Left lung (tissue), 10 donors: ENCODE data around the gene PSPN. TPM values are rescaled to one million over a fixed set of nuclear protein-coding genes. Genes with fewer than 3 reads are reported as not detected.

Experiments
- ATAC-seq: fragments of 200-7000 bp; cut with Tn5 transposase; one replicate; pipeline ENCODE4 v1.9.1; 2020; ENCODE audit warnings: moderate library complexity
- DNase-seq, 4 donors: peaks; one replicate each; pipeline ENCODE4 v3.0.0-alpha.2; 2013 to 2020
- H3K27ac ChIP-seq, 2 donors: fragments of 200-600 bp; sonication (generic) in 1 of 2; one replicate each; pipeline versions ENCODE4 v1.5.0 to v1.8.0; 2020 to 2021
- H3K27me3 ChIP-seq, 2 donors: fragments of 200-600 bp; sonication (generic) in 1 of 2; one replicate each; pipeline versions ENCODE4 v1.5.0 to v1.8.0; 2020 to 2021
- H3K36me3 ChIP-seq, 2 donors: fragments of 200-600 bp; sonication (generic) in 1 of 2; one replicate each; pipeline versions ENCODE4 v1.5.0 to v1.8.0; 2020 to 2021
- H3K4me1 ChIP-seq, 2 donors: fragments of 200-600 bp; one replicate each; pipeline ENCODE4 v1.8.0; 2021
- H3K4me3 ChIP-seq, 2 donors: fragments of 200-600 bp; sonication (generic) in 1 of 2; one replicate each; pipeline versions ENCODE4 v1.5.0 to v1.8.0; 2020 to 2021; ENCODE audit warnings: mild to moderate bottlenecking in 1 of 2
- H3K9me3 ChIP-seq, 2 donors: fragments of 200-600 bp; sonication (generic) in 1 of 2; one replicate each; pipeline versions ENCODE4 v1.5.0 to v1.8.0; 2020 to 2021
- intact Hi-C, 2 donors: fragments of 100-400 bp; cut with DNase I; formaldehyde crosslinking; loops; one replicate each; pipeline versions ENCODE4 v1.11.2 to v1.14.2; 2022
- polyA plus RNA-seq, 6 donors: library from polyadenylated mRNA; unstranded; fragments of 120-200 nt; gene quantifications; one replicate each; pipeline ENCODE4 v1.2.1, GENCODE V29; 2013; ENCODE audit not compliant: insufficient read length in 6 of 6
- total RNA-seq, 2 donors: library from RNA; stranded (reverse); fragmentation: NEBNext Ultra II Directional; extraction: Animal tissue kit (Norgen Biotek cat#: 25700); gene quantifications; one replicate each; pipeline ENCODE4 v1.2.1, GENCODE V29; 2021
- TF ChIP-seq, protein P1 (sequence below), 2 donors: fragments of 200-600 bp; sonication (generic) in 1 of 2; IDR thresholded peaks; one replicate each; pipeline versions ENCODE4 v1.5.0 to v1.8.0; 2021; ENCODE audit warnings: antibody characterized with exemption in 2 of 2
- donor health status: DM: no; HTN: yes; CAD: no.
- donor health status: DM: no; HTN: no; CAD: no.

The PSPN gene
- total and polyA plus RNA-seq, 8 donors = 1.8 to 2.7 (median 2.3) TPM

- Histone ChIP-seq H3K4me1 (peaks cover 0 to 18% of the 10 kb centered on the region in 2 donors), H3K4me3 (no peak overlapping the region), H3K9me3 (no peaks in the 10 kb centered on the region), H3K36me3 (peaks cover 0 to 87% of the 10 kb centered on the region in 2 donors), H3K27me3 (no peaks in the 10 kb centered on the region), H3K27ac (no peak overlapping the region)
- intact Hi-C loops = no loop called here
- no peak for ATAC-seq
- TF ChIP-seq, protein P1, sequence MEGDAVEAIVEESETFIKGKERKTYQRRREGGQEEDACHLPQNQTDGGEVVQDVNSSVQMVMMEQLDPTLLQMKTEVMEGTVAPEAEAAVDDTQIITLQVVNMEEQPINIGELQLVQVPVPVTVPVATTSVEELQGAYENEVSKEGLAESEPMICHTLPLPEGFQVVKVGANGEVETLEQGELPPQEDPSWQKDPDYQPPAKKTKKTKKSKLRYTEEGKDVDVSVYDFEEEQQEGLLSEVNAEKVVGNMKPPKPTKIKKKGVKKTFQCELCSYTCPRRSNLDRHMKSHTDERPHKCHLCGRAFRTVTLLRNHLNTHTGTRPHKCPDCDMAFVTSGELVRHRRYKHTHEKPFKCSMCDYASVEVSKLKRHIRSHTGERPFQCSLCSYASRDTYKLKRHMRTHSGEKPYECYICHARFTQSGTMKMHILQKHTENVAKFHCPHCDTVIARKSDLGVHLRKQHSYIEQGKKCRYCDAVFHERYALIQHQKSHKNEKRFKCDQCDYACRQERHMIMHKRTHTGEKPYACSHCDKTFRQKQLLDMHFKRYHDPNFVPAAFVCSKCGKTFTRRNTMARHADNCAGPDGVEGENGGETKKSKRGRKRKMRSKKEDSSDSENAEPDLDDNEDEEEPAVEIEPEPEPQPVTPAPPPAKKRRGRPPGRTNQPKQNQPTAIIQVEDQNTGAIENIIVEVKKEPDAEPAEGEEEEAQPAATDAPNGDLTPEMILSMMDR (IDR thresholded peaks at IDR 0.05) = no peak
- no peak for DNase-seq
Measured at GRCh38 chr19:6416658-6417405, 41.1 kb upstream of the PSPN start.

GRCh38 chr19:6415591-6416190 lies 40.0 kb upstream of the PSPN start:
- H3K27ac ChIP-seq = no peak overlapping the region
- intact Hi-C loops = no loop called here
- no peaks in the 10 kb centered on the region for H3K27me3 ChIP-seq
- DNase-seq = no peak
- TF ChIP-seq, protein P1 (IDR thresholded peaks at IDR 0.05) = no peak
- peaks cover 0 to 12% of the 10 kb centered on the region in 2 donors for H3K4me1 ChIP-seq
- no peak for ATAC-seq
- H3K36me3 ChIP-seq = peaks cover 0 to 76% of the 10 kb centered on the region in 2 donors
- no peak overlapping the region for H3K4me3 ChIP-seq
- H3K9me3 ChIP-seq = no peaks in the 10 kb centered on the region

DNA sequence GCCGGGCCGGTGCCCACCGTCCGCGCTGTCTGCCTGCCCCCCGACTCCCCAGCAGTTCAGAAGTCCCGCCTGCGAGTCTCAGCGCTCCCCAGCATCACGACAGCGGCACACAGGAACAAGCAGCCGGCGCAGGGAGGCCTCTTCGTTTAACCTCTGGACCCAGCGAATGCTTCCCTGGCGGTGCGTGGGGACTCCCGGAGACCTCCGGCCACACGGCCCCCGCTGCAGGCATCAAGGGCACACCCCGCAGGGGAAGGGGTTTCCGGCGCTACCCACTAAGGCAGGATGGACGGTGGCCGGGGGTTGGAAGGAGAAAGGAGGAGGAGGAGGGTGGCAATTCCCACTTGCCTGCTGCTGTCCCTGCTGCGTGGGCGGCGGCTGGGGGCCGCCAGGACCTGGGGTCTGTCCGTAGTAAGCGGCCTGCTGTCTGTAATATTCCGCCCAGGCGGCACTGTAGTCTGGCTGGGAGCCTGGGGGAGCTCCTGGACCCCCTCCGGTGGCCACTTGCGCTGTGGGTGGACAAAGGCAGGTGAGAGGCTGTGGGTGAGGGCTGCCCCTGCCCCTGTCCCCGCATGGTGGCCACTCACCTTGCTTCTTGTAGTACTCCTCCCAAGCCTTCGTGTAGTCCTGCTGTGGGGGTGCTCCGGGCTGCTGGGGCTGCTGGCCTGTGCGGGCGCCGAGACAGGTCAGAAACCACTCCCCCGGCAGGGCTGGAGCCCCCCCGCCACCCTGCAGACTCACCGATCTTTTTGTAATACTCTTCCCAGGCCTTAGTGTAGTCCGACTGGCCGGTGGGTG lies 39.3 kb upstream of the PSPN start:
- H3K27me3 ChIP-seq = no peaks in the 10 kb centered on the region
- no peak overlapping the region for H3K27ac ChIP-seq
- H3K4me1 ChIP-seq = peaks cover 0 to 12% of the 10 kb centered on the region in 2 donors
- intact Hi-C loops = no loop called here
- peaks cover 0 to 69% of the 10 kb centered on the region in 2 donors for H3K36me3 ChIP-seq
- ATAC-seq (no peak), DNase-seq (peak in 1 of 4 donors; percentile 73)
- no peaks in the 10 kb centered on the region for H3K9me3 ChIP-seq
- TF ChIP-seq, protein P1 (IDR thresholded peaks at IDR 0.05) = no peak
- H3K4me3 ChIP-seq = no peak overlapping the region

DNA sequence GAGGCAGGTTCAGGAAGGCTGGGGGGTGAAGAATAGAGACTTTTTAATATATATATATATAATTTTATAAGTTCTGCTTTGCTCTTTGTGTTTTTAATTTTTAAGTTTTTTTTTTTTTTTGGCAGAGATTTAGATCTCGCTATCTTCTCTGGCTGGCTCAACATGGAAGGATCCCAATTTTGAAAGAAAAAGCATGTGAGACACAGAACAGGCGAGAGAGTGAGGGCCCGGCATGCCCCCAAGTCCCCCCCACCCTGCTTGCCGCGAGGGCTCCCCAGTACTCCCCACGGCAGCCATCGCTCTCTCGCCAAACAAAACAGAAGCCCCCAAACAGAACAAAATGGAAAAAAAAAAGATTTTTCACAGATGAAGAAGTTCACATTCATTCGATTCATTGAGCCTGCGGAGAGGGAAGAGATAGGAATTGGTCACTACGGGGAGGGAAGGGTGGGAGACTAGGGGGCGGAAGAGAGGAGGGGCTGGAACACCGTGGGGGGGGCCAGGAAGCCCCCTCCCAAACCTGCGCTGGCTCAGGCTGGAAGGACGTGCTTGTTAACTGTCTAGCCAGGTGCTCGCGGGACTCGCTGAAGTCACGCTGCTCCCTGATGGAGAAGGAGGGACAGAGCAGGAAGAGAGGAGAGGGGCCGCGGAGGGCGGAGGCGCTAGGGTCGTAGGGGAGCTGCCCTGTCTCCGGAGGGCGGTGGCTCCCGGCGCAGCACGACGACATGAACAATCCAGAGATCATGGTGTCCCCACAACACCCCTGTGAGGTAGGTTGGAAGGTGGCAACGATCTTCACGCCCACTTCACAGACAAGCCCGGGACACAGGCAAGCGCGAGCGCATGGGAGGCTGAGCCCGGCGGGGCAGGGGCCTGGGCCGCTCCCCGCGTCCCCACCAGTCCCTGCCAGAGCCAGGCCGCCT lies 38.2 kb upstream of the PSPN start:
- ATAC-seq = no peak
- Histone ChIP-seq H3K9me3 (no peaks in the 10 kb centered on the region), H3K4me3 (no peak overlapping the region), H3K27me3 (no peaks in the 10 kb centered on the region), H3K4me1 (peaks cover 0 to 12% of the 10 kb centered on the region in 2 donors), H3K27ac (no peak overlapping the region), H3K36me3 (peaks cover 0 to 58% of the 10 kb centered on the region in 2 donors)
- TF ChIP-seq, protein P1 (IDR thresholded peaks at IDR 0.05) = no peak
- intact Hi-C loops = no loop called here
- DNase-seq = no peak
